Left renal pelvis (tissue), 4 donors: ENCODE data around the gene MIPEP. TPM values are rescaled to one million over a fixed set of nuclear protein-coding genes. Genes with fewer than 3 reads are reported as not detected.
"Not testable (repeated sequence)": the region's sequence is repeated elsewhere in the genome, so short reads cannot be mapped to it uniquely, and the experiment has no call there.

ENCODE experiments used
- DNase-seq, 4 donors: peaks; one replicate each; pipeline ENCODE4 v3.0.0-alpha.2; 2013; ENCODE audit warnings: low read depth in 4 of 4, low spot score in 3 of 4
- polyA plus RNA-seq, 4 donors: library from polyadenylated mRNA; unstranded; fragments of 120-200 nt; gene quantifications; one replicate each; pipeline ENCODE4 v1.2.1, GENCODE V29; 2013; ENCODE audit not compliant: insufficient read length in 4 of 4

Gene MIPEP
- polyA plus RNA-seq, 4 donors, result 9.2 to 31.4 (median 29.7) TPM

- DNase-seq, result no peak
These were observed 138.0 kb downstream of the MIPEP start for GRCh38 chr13:23751195-23751594.

GRCh38 chr13:23750383-23751121, 138.6 kb downstream of the MIPEP start:
- DNase-seq, result no peak

GRCh38 chr13:23749288-23749873, 139.8 kb downstream of the MIPEP start:
- DNase-seq, result no peak

- DNase-seq, result no peak
These were observed 140.8 kb downstream of the MIPEP start for GRCh38 chr13:23748109-23748990.

- DNase-seq, result not testable (repeated sequence)
These were observed 143.1 kb downstream of the MIPEP start for GRCh38 chr13:23746141-23746540.

GRCh38 chr13:23744315-23744714, 144.9 kb downstream of the MIPEP start:
- DNase-seq, result no peak

- no peak for DNase-seq
These were observed 145.7 kb downstream of the MIPEP start for GRCh38 chr13:23743278-23744076.

- no peak for DNase-seq
These were observed 147.2 kb downstream of the MIPEP start for GRCh38 chr13:23741879-23742510.

- no peak for DNase-seq
These were observed 149.2 kb downstream of the MIPEP start for GRCh38 chr13:23740002-23740401.

- no peak for DNase-seq
These were observed 149.6 kb downstream of the MIPEP start for GRCh38 chr13:23739596-23739995.

- DNase-seq, result no peak
These were observed 152.7 kb downstream of the MIPEP start for GRCh38 chr13:23736541-23736940.

- no peak for DNase-seq
These were observed 153.9 kb downstream of the MIPEP start for GRCh38 chr13:23735329-23735728.

GRCh38 chr13:23731709-23732108, 157.5 kb downstream of the MIPEP start:
- DNase-seq, result no peak

- DNase-seq, result no peak
These were observed 158.9 kb downstream of the MIPEP start for GRCh38 chr13:23730251-23730650.

GRCh38 chr13:23729531-23729930, 159.7 kb downstream of the MIPEP start:
- no peak for DNase-seq

- DNase-seq, result no peak
These were observed 160.4 kb downstream of the MIPEP start for GRCh38 chr13:23728807-23729206.

GRCh38 chr13:23725922-23726321, 163.3 kb downstream of the MIPEP start:
- no peak for DNase-seq

GRCh38 chr13:23724196-23724970, 164.8 kb downstream of the MIPEP start:
- no peak for DNase-seq

- no peak for DNase-seq
These were observed 165.7 kb downstream of the MIPEP start for GRCh38 chr13:23723471-23723870.
